ENCODE data around the gene BBIP1. TPM values are rescaled to one million over a fixed set of nuclear protein-coding genes. Genes with fewer than 3 reads are reported as not detected.

The BBIP1 gene
- total RNA-seq, 3 donors from 2014 or later, result 20.0 to 35.0 (median 23.6) TPM

- H3K9me3 ChIP-seq, result no peaks in the 10 kb centered on the region
- no peak for TF ChIP-seq POLR2A (IDR thresholded peaks at IDR 0.05)
- no peak for TF ChIP-seq CTCF (IDR thresholded peaks at IDR 0.05)
- TF ChIP-seq POLR2AphosphoS5 (IDR thresholded peaks at IDR 0.05), result no peak
- no peaks in the 10 kb centered on the region for H3K4me1 ChIP-seq
- H3K36me3 ChIP-seq, result no peaks in the 10 kb centered on the region
- no peaks in the 10 kb centered on the region for H3K27me3 ChIP-seq
- no peak overlapping the region for H3K27ac ChIP-seq
- intact Hi-C loops (cut with DNase I; ENCODE audit: low total_unique reads), result no loop called here
- no peak for DNase-seq (ENCODE audit: low spot score in 2 of 2)
- H3K4me3 ChIP-seq, result no peak overlapping the region
Measured at GRCh38 chr10:110957606-110958005, 38.6 kb upstream of the BBIP1 start.

- no peak for DNase-seq (ENCODE audit: low spot score in 2 of 2)
- Histone ChIP-seq H3K36me3 (no peaks in the 10 kb centered on the region), H3K9me3 (no peaks in the 10 kb centered on the region), H3K27ac (no peak overlapping the region), H3K4me1 (no peaks in the 10 kb centered on the region), H3K27me3 (no peaks in the 10 kb centered on the region), H3K4me3 (no peak overlapping the region)
- intact Hi-C loops (cut with DNase I; ENCODE audit: low total_unique reads), result no loop called here
- TF ChIP-seq CTCF (IDR thresholded peaks at IDR 0.05) (no peak), POLR2A (IDR thresholded peaks at IDR 0.05) (no peak), POLR2AphosphoS5 (IDR thresholded peaks at IDR 0.05) (no peak)
Measured at GRCh38 chr10:110951381-110951780, 32.4 kb upstream of the BBIP1 start.

GRCh38 chr10:110947061-110947595 is 28.1 kb upstream of the BBIP1 start:
- intact Hi-C loops (cut with DNase I; ENCODE audit: low total_unique reads), result no loop called here
- H3K27me3 ChIP-seq, result no peaks in the 10 kb centered on the region
- no peaks in the 10 kb centered on the region for H3K9me3 ChIP-seq
- H3K4me3 ChIP-seq, result no peak overlapping the region
- no peaks in the 10 kb centered on the region for H3K4me1 ChIP-seq
- no peaks in the 10 kb centered on the region for H3K36me3 ChIP-seq
- no peak overlapping the region for H3K27ac ChIP-seq
- TF ChIP-seq POLR2A (IDR thresholded peaks at IDR 0.05) (no peak), CTCF (IDR thresholded peaks at IDR 0.05) (no peak), POLR2AphosphoS5 (IDR thresholded peaks at IDR 0.05) (no peak)
- no peak for DNase-seq (ENCODE audit: low spot score in 2 of 2)

- H3K9me3 ChIP-seq, result no peaks in the 10 kb centered on the region
- no peaks in the 10 kb centered on the region for H3K27me3 ChIP-seq
- no peaks in the 10 kb centered on the region for H3K36me3 ChIP-seq
- TF ChIP-seq CTCF (IDR thresholded peaks at IDR 0.05) (no peak), POLR2A (IDR thresholded peaks at IDR 0.05) (no peak), POLR2AphosphoS5 (IDR thresholded peaks at IDR 0.05) (no peak)
- no peaks in the 10 kb centered on the region for H3K4me1 ChIP-seq
- intact Hi-C loops (cut with DNase I; ENCODE audit: low total_unique reads), result no loop called here
- no peak overlapping the region for H3K27ac ChIP-seq
- DNase-seq (ENCODE audit: low spot score in 2 of 2), result no peak
- H3K4me3 ChIP-seq, result no peak overlapping the region
Measured at GRCh38 chr10:110946496-110946895, 27.5 kb upstream of the BBIP1 start.

GRCh38 chr10:110944792-110945396 is 25.9 kb upstream of the BBIP1 start:
- H3K36me3 ChIP-seq, result no peaks in the 10 kb centered on the region
- no peak overlapping the region for H3K4me3 ChIP-seq
- H3K4me1 ChIP-seq, result no peaks in the 10 kb centered on the region
- intact Hi-C loops (cut with DNase I; ENCODE audit: low total_unique reads), result no loop called here
- H3K27ac ChIP-seq, result peak overlapping the region in 1 of 2 donors; percentile 4
- DNase-seq (ENCODE audit: low spot score in 2 of 2), result no peak
- no peaks in the 10 kb centered on the region for H3K9me3 ChIP-seq
- H3K27me3 ChIP-seq, result no peaks in the 10 kb centered on the region
- TF ChIP-seq POLR2AphosphoS5 (IDR thresholded peaks at IDR 0.05), result no peak
- TF ChIP-seq POLR2A (IDR thresholded peaks at IDR 0.05), result no peak
- no peak for TF ChIP-seq CTCF (IDR thresholded peaks at IDR 0.05)
